H9 (cell line): ENCODE results near the gene NAPEPLD. TPM values are rescaled to one million over a fixed set of nuclear protein-coding genes. Genes with fewer than 3 reads are reported as not detected.

Source experiments
- DNase-seq: peaks from one replicate; pipeline ENCODE4 v3.0.0-alpha.2; 2017
- H2AFZ ChIP-seq: one replicate; pipeline ENCODE4 v1.6.1; 2013; ENCODE audit warnings: mild to moderate bottlenecking, low read length, control low read depth, moderate library complexity
- H2AK5ac ChIP-seq: 2 replicates; pipeline ENCODE4 v1.6.1; 2013; ENCODE audit warnings: low read length, control low read depth, mixed read lengths; ENCODE audit not compliant: insufficient read length
- H2BK120ac ChIP-seq: one replicate; pipeline ENCODE4 v1.6.1; 2013; ENCODE audit warnings: low read depth, mild to moderate bottlenecking, low read length, control low read depth, inconsistent platforms; ENCODE audit not compliant: poor library complexity, severe bottlenecking
- H2BK12ac ChIP-seq: 2 replicates; pipeline ENCODE4 v1.6.1; 2013; ENCODE audit warnings: low read length, control low read depth, mixed read lengths, low read depth; ENCODE audit not compliant: insufficient read length
- H2BK15ac ChIP-seq: 2 replicates; pipeline ENCODE4 v1.6.1; 2013; ENCODE audit warnings: low read depth, low read length, control low read depth
- H2BK20ac ChIP-seq: one replicate; pipeline ENCODE4 v1.6.1; 2013; ENCODE audit warnings: low read depth, mild to moderate bottlenecking, low read length, control low read depth, inconsistent platforms; ENCODE audit not compliant: poor library complexity, severe bottlenecking
- H2BK5ac ChIP-seq: 2 replicates; pipeline ENCODE4 v1.6.1; 2013; ENCODE audit warnings: low read length, control low read depth, mixed read lengths; ENCODE audit not compliant: insufficient read length
- H3K14ac ChIP-seq: 2 replicates; pipeline ENCODE4 v1.6.1; 2013; ENCODE audit warnings: low read length, control low read depth; ENCODE audit not compliant: insufficient read depth
- H3K18ac ChIP-seq: 2 replicates; pipeline ENCODE4 v1.6.1; 2013; ENCODE audit warnings: low read depth, mild to moderate bottlenecking, mixed read lengths, low read length, control low read depth; ENCODE audit not compliant: insufficient read length
- H3K23ac ChIP-seq: 2 replicates; pipeline ENCODE4 v1.6.1; 2013; ENCODE audit warnings: low read length, control low read depth, mixed read lengths, low read depth; ENCODE audit not compliant: insufficient read length
- H3K23me2 ChIP-seq: 2 replicates; pipeline ENCODE4 v1.6.1; 2013; ENCODE audit warnings: low read depth, mild to moderate bottlenecking, mixed read lengths, low read length, control low read depth; ENCODE audit not compliant: insufficient read length, poor library complexity, severe bottlenecking
- H3K27ac ChIP-seq: 2 replicates; pipeline ENCODE4 v1.5.1; 2013; ENCODE audit warnings: low read length, control low read depth, mixed read lengths, low read depth; ENCODE audit not compliant: insufficient read length
- H3K27me3 ChIP-seq: 2 replicates; pipeline ENCODE4 v1.6.1; 2013; ENCODE audit warnings: low read length, control low read depth, inconsistent platforms; ENCODE audit not compliant: insufficient read depth
- H3K4ac ChIP-seq: 2 replicates; pipeline ENCODE4 v1.6.1; 2013; ENCODE audit warnings: low read depth, mild to moderate bottlenecking, control low read depth, inconsistent platforms, low read length, moderate library complexity
- H3K4me1 ChIP-seq: 2 replicates; pipeline ENCODE4 v1.6.1; 2013; ENCODE audit warnings: low read length, control low read depth, inconsistent platforms; ENCODE audit not compliant: insufficient read depth
- H3K4me2 ChIP-seq: 2 replicates; pipeline ENCODE4 v1.6.1; 2013; ENCODE audit warnings: low read length, control low read depth, mixed read lengths; ENCODE audit not compliant: insufficient read length, insufficient read depth
- H3K56ac ChIP-seq: 2 replicates; pipeline ENCODE4 v1.6.1; 2013; ENCODE audit warnings: low read depth, mild to moderate bottlenecking, mixed read lengths, low read length, control low read depth; ENCODE audit not compliant: insufficient read length
- H3K79me1 ChIP-seq: 2 replicates; pipeline ENCODE4 v1.6.1; 2013; ENCODE audit warnings: low read depth, mild to moderate bottlenecking, moderate library complexity, low read length, control low read depth, inconsistent platforms; ENCODE audit not compliant: insufficient read depth, poor library complexity, severe bottlenecking
- H3K79me2 ChIP-seq: 2 replicates; pipeline ENCODE4 v1.6.1; 2013; ENCODE audit warnings: low read length, control low read depth, inconsistent platforms; ENCODE audit not compliant: insufficient read depth
- H3K9ac ChIP-seq: 2 replicates; pipeline ENCODE4 v1.6.1; 2013; ENCODE audit warnings: low read length, control low read depth, mixed read lengths; ENCODE audit not compliant: insufficient read length; ENCODE audit errors: extremely low read depth
- H3K9me3 ChIP-seq: one replicate; pipeline ENCODE4 v1.6.1; 2013; ENCODE audit warnings: low read depth, low read length, inconsistent platforms; ENCODE audit not compliant: control insufficient read depth
- H3T11ph ChIP-seq: one replicate; pipeline ENCODE4 v1.6.1; 2013; ENCODE audit warnings: mild to moderate bottlenecking, low read length, control low read depth, inconsistent platforms
- H4K20me1 ChIP-seq: one replicate; pipeline ENCODE4 v1.6.1; 2013; ENCODE audit not compliant: control insufficient read depth, insufficient read length, insufficient read depth
- H4K5ac ChIP-seq: 2 replicates; pipeline ENCODE4 v1.6.1; 2013; ENCODE audit warnings: low read depth, mild to moderate bottlenecking, mixed read lengths, low read length, control low read depth; ENCODE audit not compliant: insufficient read length
- H4K8ac ChIP-seq: replicated peaks from 2 replicates; pipeline ENCODE4 v1.6.1; 2013; ENCODE audit warnings: low read length, control low read depth, mixed read lengths, low read depth; ENCODE audit not compliant: insufficient read length
- H4K91ac ChIP-seq: 2 replicates; pipeline ENCODE4 v1.6.1; 2013; ENCODE audit warnings: low read depth, mild to moderate bottlenecking, moderate library complexity, mixed read lengths, low read length, control low read depth; ENCODE audit not compliant: insufficient read length
- H3K27ac Mint-ChIP-seq, 3 experiments: 2 replicates in 2 of 3; 3 replicates in 1 of 3; pipeline ENCODE4 v1.8.0; 2020 to 2021; ENCODE audit warnings: mixed read lengths in 3 of 3, mild to moderate bottlenecking in 1 of 3, moderate library complexity in 1 of 3
- H3K27me3 Mint-ChIP-seq: 2 replicates; pipeline ENCODE4 v1.8.0; 2021; ENCODE audit warnings: low read depth, mild to moderate bottlenecking, moderate library complexity, mixed read lengths
- H3K36me3 Mint-ChIP-seq, 3 experiments: 2 replicates in 2 of 3; 3 replicates in 1 of 3; pipeline ENCODE4 v1.8.0; 2020 to 2021; ENCODE audit warnings: low read depth in 3 of 3, mixed read lengths in 3 of 3; ENCODE audit not compliant: insufficient read depth in 1 of 3
- H3K4me1 Mint-ChIP-seq, 2 experiments: 2 replicates each; pipeline ENCODE4 v1.8.0; 2020; ENCODE audit warnings: mixed read lengths in 2 of 2
- H3K4me3 Mint-ChIP-seq, 2 experiments: 2 replicates in 1 of 2; 3 replicates in 1 of 2; pipeline ENCODE4 v1.8.0; 2020 to 2021; ENCODE audit warnings: mild to moderate bottlenecking in 2 of 2, mixed read lengths in 2 of 2, moderate library complexity in 1 of 2
- H3K9me3 Mint-ChIP-seq, 2 experiments: 2 replicates in 1 of 2; 3 replicates in 1 of 2; pipeline ENCODE4 v1.8.0; 2020; ENCODE audit warnings: mild to moderate bottlenecking in 2 of 2, mixed read lengths in 2 of 2, moderate library complexity in 1 of 2
- CTCF ChIP-seq: fragments of 200-600 bp; sonication (generic); conservative IDR thresholded peaks from 3 replicates; pipeline ENCODE4 v1.8.0; 2021; ENCODE audit warnings: antibody characterized with exemption, mild to moderate bottlenecking
- WGBS: extraction: QIAGEN DNeasy Blood & Tissue Kit; methylation state at CpG from one replicate; pipeline ENCODE4 v1.1.7; 2013; ENCODE audit warnings: missing lambda C conversion rate, low lambda C conversion rate, mixed read lengths; ENCODE audit not compliant: insufficient read length; ENCODE audit errors: extremely low coverage; 5-methylcytosine and 5-hydroxymethylcytosine counted together
- total RNA-seq: library from RNA; stranded (reverse); gene quantifications from 2 replicates; pipeline ENCODE4 v1.2.1, GENCODE V29; 2021

The NAPEPLD gene
- total RNA-seq, 1 experiment from 2014 or later = 9.3 TPM

- Histone ChIP-seq H3K23ac (no peak overlapping the region), H3K4me2 (no peak overlapping the region)
- peak overlapping the region in 1 of 3 experiments; percentile 85; a peak in 2 of 7 replicates for H3K27ac Mint-ChIP-seq
These were observed 17.8 kb downstream of the NAPEPLD start for GRCh38 chr7:103130901-103131624.

More at GRCh38 chr7:103130901-103131624, 17.8 kb downstream of the NAPEPLD start:
- no peak overlapping the region for H3K14ac ChIP-seq
- no peak overlapping the region for H2BK120ac ChIP-seq
- peaks cover 2% of the 10 kb centered on the region; the same call in 1 of the 2 replicates for H3K4me1 ChIP-seq
- H2BK15ac ChIP-seq = no peak overlapping the region
- H3K27me3 ChIP-seq = no peaks in the 10 kb centered on the region
- H3K9me3 ChIP-seq = no peaks in the 10 kb centered on the region
- H3K23me2 ChIP-seq = no peaks in the 10 kb centered on the region
- TF ChIP-seq CTCF = no peak
- H4K5ac ChIP-seq = no peak overlapping the region
- H2BK12ac ChIP-seq = no peak overlapping the region
- H3K9ac ChIP-seq = no peak overlapping the region
- H2BK5ac ChIP-seq = no peak overlapping the region
- H4K8ac ChIP-seq = no peak overlapping the region
- H3K79me1 ChIP-seq = peaks cover 3% of the 10 kb centered on the region
- no peak overlapping the region for H3T11ph ChIP-seq
- no peak overlapping the region for H4K91ac ChIP-seq
- H4K20me1 ChIP-seq = no peaks in the 10 kb centered on the region
- H2AFZ ChIP-seq = no peak overlapping the region
- WGBS = no CpG with 5 or more reads among the region's 9 CpGs
- Mint-ChIP-seq H3K27me3 (no peaks in the 10 kb centered on the region), H3K4me3 (no peak overlapping the region), H3K36me3 (peaks cover 3 to 14% (median 12%) of the 10 kb centered on the region in 3 experiments; a peak in 6 of 7 replicates), H3K9me3 (no peaks in the 10 kb centered on the region), H3K4me1 (peaks cover 12 to 16% of the 10 kb centered on the region in 2 experiments)
- H2BK20ac ChIP-seq = no peak overlapping the region
- no peak overlapping the region for H3K56ac ChIP-seq
- no peak for DNase-seq
- no peak overlapping the region for H3K18ac ChIP-seq
- no peak overlapping the region for H3K27ac ChIP-seq
- H3K4ac ChIP-seq = no peak overlapping the region
- H3K79me2 ChIP-seq = peaks cover 3% of the 10 kb centered on the region; the same call in 1 of the 2 replicates
- no peak overlapping the region for H2AK5ac ChIP-seq
